Measurements from ENCODE around the gene NOX3. TPM values are rescaled to one million over a fixed set of nuclear protein-coding genes. Genes with fewer than 3 reads are reported as not detected.

The NOX3 gene
- total and polyA plus RNA-seq, 2 donors (not counting 3 experiments of a cell fraction or from before 2014, with no cell fraction given): not detected

GRCh38 chr6:155434829-155435423, 20.7 kb downstream of the NOX3 start:
- Histone ChIP-seq H3K9ac (replicated peaks; ENCODE audit: extremely low read depth, insufficient read depth, low read length) (no peak overlapping the region), H3K4me1 (ENCODE audit: control insufficient read depth, extremely low read depth, insufficient read depth, low read length) (peaks cover 6% of the 10 kb centered on the region), H3K27ac (ENCODE audit: insufficient read depth, low read depth, low read length) (no peak overlapping the region), H3K9me3 (replicated peaks; ENCODE audit: control insufficient read depth, insufficient read depth, low read length) (no peaks in the 10 kb centered on the region), H4K20me1 (replicated peaks; ENCODE audit: control insufficient read depth, extremely low read depth, insufficient read depth, low read length) (no peaks in the 10 kb centered on the region), H3K4me2 (ENCODE audit: insufficient read depth, low read length) (no peak overlapping the region), H3K79me2 (ENCODE audit: control insufficient read depth, insufficient read depth, low read length) (no peaks in the 10 kb centered on the region), H2AFZ (ENCODE audit: low read depth, low read length) (no peak overlapping the region), H3K27me3 (ENCODE audit: control insufficient read depth in 2 of 2, insufficient read depth in 2 of 2, low read length in 2 of 2) (no peaks in the 10 kb centered on the region), H3K4me3 (replicated peaks in 1 of 3; ENCODE audit: insufficient read depth in 1 of 3, low read depth in 1 of 3, low read length in 3 of 3) (no peak overlapping the region), H3K9me1 (replicated peaks; ENCODE audit: control insufficient read depth, extremely low read depth, insufficient read depth, low read length) (no peaks in the 10 kb centered on the region), H3K36me3 (ENCODE audit: control insufficient read depth in 2 of 2, extremely low read depth in 1 of 2, insufficient read depth in 2 of 2, low read length in 2 of 2) (no peaks in the 10 kb centered on the region)
- dilution Hi-C loops (cut with MboI; ENCODE audit: extremely low pct_ligation_motif_present, low sequenced_read_pairs): no loop called here
- FAIRE-seq (no peak), DNase-seq (ENCODE audit: low read depth, low spot score) (no peak)
- TF ChIP-seq POLR2AphosphoS5 (IDR thresholded peaks at IDR 0.05; ENCODE audit: insufficient read depth, low read depth, low read length) (no peak), EZH2 (IDR thresholded peaks at IDR 0.05; ENCODE audit: borderline replicate concordance, low read depth, low read length, severe bottlenecking) (no peak), MAX (IDR thresholded peaks at IDR 0.05; ENCODE audit: insufficient read depth, insufficient read length) (no peak), GATA2 (IDR thresholded peaks at IDR 0.05; ENCODE audit: insufficient read depth, insufficient read length, low read depth, low read length) (no peak), JUN (IDR thresholded peaks at IDR 0.05; ENCODE audit: borderline replicate concordance, insufficient read depth, insufficient read length, low read depth) (no peak), POLR2A (IDR thresholded peaks at IDR 0.05; ENCODE audit: low read depth, low read length) (no peak), MYC (IDR thresholded peaks at IDR 0.05; ENCODE audit: low read depth, low read length) (no peak), FOS (IDR thresholded peaks at IDR 0.05; ENCODE audit: borderline replicate concordance, insufficient read depth, low read length) (no peak), CTCF (IDR thresholded peaks at IDR 0.05; ENCODE audit: extremely low read depth in 1 of 2, insufficient read depth in 1 of 2, low read depth in 1 of 2, low read length in 2 of 2) (no peak)
- ChIA-PET POLR2A (no interaction called here), CTCF (no interaction called here)
- intact Hi-C loops (cut with micrococcal nuclease): no loop called here
- no TSS peak for BruUV-seq (replicated peaks)

All from endothelial cell of umbilical vein (primary cell).